Activated naive CD4-positive, alpha-beta T cell treated with anti-CD3 and anti-CD28 coated beads for 36 hours (primary cell): Measurements from ENCODE around the gene RUBCNL. TPM values are rescaled to one million over a fixed set of nuclear protein-coding genes. Genes with fewer than 3 reads are reported as not detected.
"Not testable (repeated sequence)": the region's sequence is repeated elsewhere in the genome, so short reads cannot be mapped to it uniquely, and the experiment has no call there.

Source experiments
- CTCF ChIA-PET: fragments of 350-600 bp; sonication (Branson Sonifier 250); formaldehyde crosslinking; loops from one replicate; lab custom pipeline; 2021; ENCODE audit warnings: antibody characterized with exemption; lab: Charles Lee
- DNase-seq: peaks from one replicate; pipeline ENCODE4 v3.0.0-alpha.2; 2020
- H3K27ac Mint-ChIP-seq: one replicate; pipeline ENCODE4 v1.8.0; 2021; ENCODE audit warnings: mild to moderate bottlenecking, mixed read lengths
- H3K27me3 Mint-ChIP-seq: one replicate; pipeline ENCODE4 v1.8.0; 2021; ENCODE audit warnings: low read depth, mixed read lengths
- H3K36me3 Mint-ChIP-seq: one replicate; pipeline ENCODE4 v1.8.0; 2021; ENCODE audit warnings: low read depth, mixed read lengths
- H3K4me1 Mint-ChIP-seq: one replicate; pipeline ENCODE4 v1.8.0; 2021; ENCODE audit warnings: low read depth, mixed read lengths
- H3K4me3 Mint-ChIP-seq: one replicate; pipeline ENCODE4 v1.8.0; 2021; ENCODE audit warnings: mild to moderate bottlenecking, moderate library complexity, mixed read lengths
- H3K9me3 Mint-ChIP-seq: one replicate; pipeline ENCODE4 v1.8.0; 2021; ENCODE audit warnings: mixed read lengths
- intact Hi-C: fragments of 100-400 bp; cut with micrococcal nuclease; formaldehyde crosslinking; loops from one replicate; pipeline ENCODE4 v1.15.1; 2023
- total RNA-seq, 2 experiments: library from RNA; stranded (reverse); gene quantifications; one replicate each; pipeline ENCODE4 v1.2.3, GENCODE V29; 2021

Gene RUBCNL
- 1 to 10 TPM; 3.6 to 3.7 TPM for total RNA-seq

GRCh38 chr13:46387064-46387851, at the start of gene RUBCNL:
Gene RUBCNL (minus strand): TSS chr13:46387252. CDS start chr13:46372475, 14,777 bp downstream.
- CTCF ChIA-PET: interaction anchor here (0.5 to 1.9 kb wide), 4 partner anchors 14 to 91 kb away, joined by 3 to 6 read pairs (median 3); no protein-coding TSS in a partner anchor
- Mint-ChIP-seq H3K27ac (no peak within 1 kb of the TSS), H3K9me3 (no peaks in the 10 kb centered on the region), H3K4me3 (peak within 1 kb of the TSS; percentile 77), H3K36me3 (no peaks in the 10 kb centered on the region), H3K27me3 (peaks cover 28% of the 10 kb centered on the region), H3K4me1 (peaks cover 22% of the 10 kb centered on the region)
- peak; percentile 77 for DNase-seq
- intact Hi-C loops: loop anchor here (1.0 to 5.0 kb wide), 7 partner anchors 17 to 220 kb away; partner anchors contain the start of genes LCP1 and LRRC63

- H3K4me3 Mint-ChIP-seq, H3K27ac Mint-ChIP-seq, DNase-seq, intact Hi-C loops, H3K36me3 Mint-ChIP-seq, H3K27me3 Mint-ChIP-seq, H3K9me3 Mint-ChIP-seq, H3K4me1 Mint-ChIP-seq: not testable (repeated sequence)
- CTCF ChIA-PET: interaction anchor here (0.6 kb wide), 1 partner anchor 500 kb away, joined by 3 read pairs; no protein-coding TSS in a partner anchor
These were observed 42.5 kb upstream of the RUBCNL start for GRCh38 chr13:46429558-46429957.

GRCh38 chr13:46405457-46405856, 18.4 kb upstream of the RUBCNL start:
- intact Hi-C loops: no loop called here
- Mint-ChIP-seq H3K27me3 (peaks cover 6% of the 10 kb centered on the region), H3K36me3 (no peaks in the 10 kb centered on the region), H3K4me1 (peaks cover 11% of the 10 kb centered on the region), H3K27ac (no peak overlapping the region), H3K9me3 (no peaks in the 10 kb centered on the region), H3K4me3 (no peak overlapping the region)
- CTCF ChIA-PET: no interaction called here
- DNase-seq: peak; percentile 5

GRCh38 chr13:46404733-46405100, 17.7 kb upstream of the RUBCNL start:
- intact Hi-C loops: loop anchor here (1.0 kb wide), 1 partner anchor 17 kb away; the partner anchor contains the start of gene RUBCNL
- Mint-ChIP-seq H3K4me1 (peaks cover 11% of the 10 kb centered on the region), H3K9me3 (no peaks in the 10 kb centered on the region), H3K27ac (no peak overlapping the region), H3K27me3 (peaks cover 4% of the 10 kb centered on the region), H3K4me3 (no peak overlapping the region), H3K36me3 (no peaks in the 10 kb centered on the region)
- DNase-seq: no peak
- CTCF ChIA-PET: no interaction called here

GRCh38 chr13:46403851-46404732, 17.0 kb upstream of the RUBCNL start:
- CTCF ChIA-PET: interaction anchor here (0.5 to 0.6 kb wide), 2 partner anchors 24 to 33 kb away, joined by 3 read pairs; no protein-coding TSS in a partner anchor
- Mint-ChIP-seq H3K9me3 (no peaks in the 10 kb centered on the region), H3K4me1 (peaks cover 11% of the 10 kb centered on the region), H3K4me3 (no peak overlapping the region), H3K27me3 (peaks cover 4% of the 10 kb centered on the region), H3K36me3 (no peaks in the 10 kb centered on the region), H3K27ac (no peak overlapping the region)
- peak; percentile 34 for DNase-seq
- intact Hi-C loops: loop anchor here (1.0 kb wide), 1 partner anchor 17 kb away; the partner anchor contains the start of gene RUBCNL

GRCh38 chr13:46402178-46402577, 15.1 kb upstream of the RUBCNL start:
- Mint-ChIP-seq H3K4me3 (no peak overlapping the region), H3K36me3 (no peaks in the 10 kb centered on the region), H3K27ac (no peak overlapping the region), H3K4me1 (peaks cover 11% of the 10 kb centered on the region), H3K9me3 (no peaks in the 10 kb centered on the region), H3K27me3 (no peaks in the 10 kb centered on the region)
- no peak for DNase-seq
- intact Hi-C loops: no loop called here
- CTCF ChIA-PET: no interaction called here

GRCh38 chr13:46401432-46401831, 14.4 kb upstream of the RUBCNL start:
- DNase-seq: no peak
- Mint-ChIP-seq H3K4me3 (no peak overlapping the region), H3K27me3 (no peaks in the 10 kb centered on the region), H3K27ac (no peak overlapping the region), H3K36me3 (no peaks in the 10 kb centered on the region), H3K9me3 (no peaks in the 10 kb centered on the region), H3K4me1 (peaks cover 11% of the 10 kb centered on the region)
- CTCF ChIA-PET: interaction anchor here (0.8 kb wide), 1 partner anchor 14 kb away, joined by 3 read pairs; no protein-coding TSS in a partner anchor
- intact Hi-C loops: no loop called here

GRCh38 chr13:46396341-46396740, 9.3 kb upstream of the RUBCNL start:
- no peaks in the 10 kb centered on the region for H3K4me1 Mint-ChIP-seq
- H3K27ac Mint-ChIP-seq: no peak overlapping the region
- no peaks in the 10 kb centered on the region for H3K36me3 Mint-ChIP-seq
- no peaks in the 10 kb centered on the region for H3K9me3 Mint-ChIP-seq
- H3K4me3 Mint-ChIP-seq: no peak overlapping the region
- no peak for DNase-seq
- no peaks in the 10 kb centered on the region for H3K27me3 Mint-ChIP-seq
- intact Hi-C loops: no loop called here
- CTCF ChIA-PET: no interaction called here

- Mint-ChIP-seq H3K27me3 (no peaks in the 10 kb centered on the region), H3K27ac (no peak overlapping the region), H3K9me3 (no peaks in the 10 kb centered on the region), H3K4me3 (no peak overlapping the region), H3K36me3 (no peaks in the 10 kb centered on the region), H3K4me1 (peaks cover 15% of the 10 kb centered on the region)
- intact Hi-C loops: loop anchor here (5.0 kb wide), 1 partner anchor 266 kb away; no protein-coding TSS in a partner anchor
- DNase-seq: no peak
- CTCF ChIA-PET: no interaction called here
These were observed 5.9 kb upstream of the RUBCNL start for GRCh38 chr13:46392967-46393366.

GRCh38 chr13:46389457-46390451, 2.7 kb upstream of the RUBCNL start:
- no peaks in the 10 kb centered on the region for H3K9me3 Mint-ChIP-seq
- H3K4me3 Mint-ChIP-seq: no peak overlapping the region
- H3K36me3 Mint-ChIP-seq: no peaks in the 10 kb centered on the region
- intact Hi-C loops: loop anchor here (5.0 kb wide), 2 partner anchors 222 to 262 kb away; no protein-coding TSS in a partner anchor
- DNase-seq: peak; percentile 54
- no peak overlapping the region for H3K27ac Mint-ChIP-seq
- peaks cover 21% of the 10 kb centered on the region for H3K4me1 Mint-ChIP-seq
- CTCF ChIA-PET: interaction anchor here (0.5 to 1.1 kb wide), 3 partner anchors 57 to 766 kb away, joined by 3 read pairs; no protein-coding TSS in a partner anchor
- peaks cover 24% of the 10 kb centered on the region for H3K27me3 Mint-ChIP-seq

GRCh38 chr13:46388846-46389245, 1.8 kb upstream of the RUBCNL start:
- no peaks in the 10 kb centered on the region for H3K9me3 Mint-ChIP-seq
- CTCF ChIA-PET: interaction anchor here (0.6 to 1.9 kb wide), 2 partner anchors 67 to 89 kb away, joined by 3 to 6 read pairs; no protein-coding TSS in a partner anchor
- intact Hi-C loops: loop anchor here (5.0 kb wide), 1 partner anchor 222 kb away; no protein-coding TSS in a partner anchor
- H3K36me3 Mint-ChIP-seq: no peaks in the 10 kb centered on the region
- H3K4me3 Mint-ChIP-seq: no peak overlapping the region
- H3K27me3 Mint-ChIP-seq: peaks cover 24% of the 10 kb centered on the region
- no peak overlapping the region for H3K27ac Mint-ChIP-seq
- H3K4me1 Mint-ChIP-seq: peaks cover 21% of the 10 kb centered on the region
- DNase-seq: no peak
